GM12864 (cell line): ENCODE results near the gene WNT3A.

Experiments
- DNase-seq: peaks from one replicate; pipeline ENCODE4 v3.0.0-alpha.2; 2011; ENCODE audit warnings: low read depth
- H3K4me3 ChIP-seq: 2 replicates; pipeline ENCODE4 v1.5.1; 2011; ENCODE audit warnings: mild to moderate bottlenecking, low read depth, low read length, control low read depth
- CTCF ChIP-seq: IDR thresholded peaks from 2 replicates; pipeline ENCODE4 v1.5.1; 2011; ENCODE audit warnings: low read depth, mild to moderate bottlenecking, moderate library complexity, low read length, control low read depth, inconsistent platforms; ENCODE audit errors: missing control alignments

WNT3A gene

GRCh38 chr1:228102791-228103620 lies 96.2 kb downstream of the WNT3A start, which contains the start of gene C1orf35:
TSS of gene C1orf35 (minus strand) at chr1:228103325. CDS start at chr1:228103227, 98 bp downstream.
- peak; percentile 59 for DNase-seq
- H3K4me3 ChIP-seq = peak within 1 kb of the TSS; percentile 94
- TF ChIP-seq CTCF = no peak

- no peak for DNase-seq
- H3K4me3 ChIP-seq = peak overlapping the region; percentile 94; the same call in 1 of the 2 replicates
- no peak for TF ChIP-seq CTCF
These were observed 97.9 kb downstream of the WNT3A start for GRCh38 chr1:228104526-228105269.

- TF ChIP-seq CTCF = no peak
- DNase-seq = no peak
- H3K4me3 ChIP-seq = no peak overlapping the region
These were observed 98.6 kb downstream of the WNT3A start for GRCh38 chr1:228105270-228105995.

- no peak for TF ChIP-seq CTCF
- no peak overlapping the region for H3K4me3 ChIP-seq
- DNase-seq = no peak
These were observed 99.4 kb downstream of the WNT3A start for GRCh38 chr1:228105996-228106799.

- TF ChIP-seq CTCF = no peak
- no peak for DNase-seq
- H3K4me3 ChIP-seq = no peak overlapping the region
These were observed 99.9 kb downstream of the WNT3A start for GRCh38 chr1:228106800-228107054.

GRCh38 chr1:228107636-228108035 lies 100.8 kb downstream of the WNT3A start:
- H3K4me3 ChIP-seq = peak overlapping the region; percentile 90; the same call in 1 of the 2 replicates
- no peak for TF ChIP-seq CTCF
- DNase-seq = no peak
